Skeletal muscle tissue (tissue), 4 donors: Measurements from ENCODE around the gene GHRL. TPM values are rescaled to one million over a fixed set of nuclear protein-coding genes. Genes with fewer than 3 reads are reported as not detected.

Experiments
- H3K27ac ChIP-seq: one replicate; pipeline ENCODE4 v1.7.0; 2013; ENCODE audit warnings: mild to moderate bottlenecking, low read depth, low read length, inconsistent platforms
- H3K27me3 ChIP-seq, 3 donors: one replicate each; pipeline ENCODE4 v1.7.0; 2013; ENCODE audit warnings: low read length in 3 of 3; ENCODE audit not compliant: control insufficient read depth in 3 of 3, insufficient read depth in 3 of 3
- H3K36me3 ChIP-seq, 3 donors: one replicate each; pipeline ENCODE4 v1.7.0; 2013; ENCODE audit warnings: low read length in 3 of 3; ENCODE audit not compliant: control insufficient read depth in 3 of 3, insufficient read depth in 3 of 3
- H3K4me1 ChIP-seq, 3 donors: one replicate each; pipeline ENCODE4 v1.7.0; 2013; ENCODE audit warnings: low read length in 3 of 3, mild to moderate bottlenecking in 3 of 3; ENCODE audit not compliant: control insufficient read depth in 3 of 3, insufficient read depth in 3 of 3
- H3K4me3 ChIP-seq, 3 donors: one replicate each; pipeline ENCODE4 v1.7.0; 2013; ENCODE audit warnings: low read length in 3 of 3
- H3K9ac ChIP-seq, 3 donors: one replicate each; pipeline ENCODE4 v1.7.0; 2013; ENCODE audit warnings: low read length in 3 of 3, mild to moderate bottlenecking in 3 of 3, moderate library complexity in 2 of 3, low read depth in 1 of 3
- H3K9me3 ChIP-seq, 3 donors: one replicate each; pipeline ENCODE4 v1.7.0; 2013; ENCODE audit warnings: low read length in 3 of 3; ENCODE audit not compliant: control insufficient read depth in 3 of 3
- total RNA-seq: library from RNA; depleted of rRNA; stranded (reverse); fragments of >200 nt; gene quantifications from one replicate; pipeline ENCODE4 v1.2.3, GENCODE V29; 2014
- donor health status: Osteomylitis.

GHRL gene, protein sequence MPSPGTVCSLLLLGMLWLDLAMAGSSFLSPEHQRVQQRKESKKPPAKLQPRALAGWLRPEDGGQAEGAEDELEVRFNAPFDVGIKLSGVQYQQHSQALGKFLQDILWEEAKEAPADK
- total RNA-seq, result 0.52 TPM

DNA sequence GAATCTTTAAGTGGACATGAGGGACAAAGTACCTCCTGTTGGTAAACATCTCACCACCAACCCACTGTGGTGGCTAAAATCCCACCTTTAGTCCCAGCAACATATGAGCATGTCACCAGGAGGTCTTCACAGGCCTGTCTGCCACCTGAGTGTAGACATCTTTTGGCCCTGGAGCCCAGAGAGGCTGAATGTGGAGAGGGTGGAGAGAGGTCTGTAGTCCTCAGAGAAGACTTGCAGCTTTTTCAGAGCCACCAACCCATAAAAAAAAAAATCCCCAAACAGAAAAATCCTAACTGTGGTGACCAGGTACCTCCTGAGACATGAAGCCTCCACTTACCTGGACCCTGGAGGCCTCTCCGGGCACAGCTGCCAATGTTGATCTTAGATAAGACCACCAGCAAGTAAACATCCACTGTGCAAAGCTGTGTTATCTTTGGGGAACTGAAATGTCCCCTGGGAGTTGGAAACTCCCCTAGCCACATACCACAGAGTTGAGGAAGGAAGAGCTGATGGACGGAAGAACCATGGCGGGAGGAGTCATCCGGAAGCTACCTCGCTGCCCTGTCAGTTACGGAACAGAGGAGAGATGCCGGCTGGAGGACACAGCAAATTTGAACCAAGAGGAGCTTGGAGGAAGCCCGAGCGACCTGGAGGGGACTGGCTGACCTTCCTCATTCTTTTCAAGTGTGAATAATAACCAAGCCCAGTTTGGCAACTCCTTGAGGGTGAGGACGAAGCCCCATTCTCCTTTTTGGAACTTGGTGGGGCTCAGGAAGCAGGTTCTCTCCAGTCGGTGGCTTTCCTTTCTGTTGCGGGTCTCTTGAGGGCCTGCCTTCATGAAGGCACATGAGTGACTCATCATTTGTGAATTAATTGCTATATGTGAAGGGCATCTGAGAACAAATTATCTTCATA is at the start of gene GHRL:
GHRL (minus strand) TSS at position 443 of the 915 bp plus-strand sequence. CDS start 2,767 bp downstream, outside the sequence.
- Histone ChIP-seq H3K36me3 (peaks cover 15 to 22% (median 18%) of the 10 kb centered on the region in 3 donors), H3K9ac (no peak within 1 kb of the TSS), H3K4me1 (peaks cover 0 to 9% (median 0%) of the 10 kb centered on the region in 3 donors), H3K27me3 (no peaks in the 10 kb centered on the region), H3K27ac (no peak within 1 kb of the TSS), H3K9me3 (no peaks in the 10 kb centered on the region), H3K4me3 (no peak within 1 kb of the TSS)

DNA sequence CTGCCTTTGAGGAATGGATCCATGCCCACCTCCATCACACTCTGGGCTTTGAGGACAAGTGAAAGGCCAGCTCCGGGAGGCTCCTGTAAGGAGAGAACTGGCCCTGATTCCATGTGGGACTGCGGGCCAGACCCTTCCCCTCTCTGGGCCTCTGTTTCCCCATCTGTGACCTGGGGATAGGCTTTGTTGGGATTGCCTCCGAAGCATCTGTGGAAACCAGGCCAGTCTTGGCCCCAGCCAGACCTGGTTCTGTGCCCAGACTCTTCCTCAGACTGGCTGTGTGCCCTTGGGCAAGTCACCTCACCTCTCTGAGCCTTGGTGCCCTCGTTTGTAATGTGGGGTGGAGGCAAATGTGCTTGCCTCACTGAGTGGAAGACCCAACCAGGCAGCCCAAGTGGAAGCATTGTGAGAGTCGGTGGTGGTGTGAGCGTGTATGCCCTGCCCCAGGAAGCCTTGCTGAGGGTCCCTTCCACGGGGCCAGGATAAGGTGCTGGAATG is 49.2 kb upstream of the GHRL start:
- no peaks in the 10 kb centered on the region for H3K9me3 ChIP-seq
- H3K4me3 ChIP-seq, result no peak overlapping the region
- no peak overlapping the region for H3K27ac ChIP-seq
- no peak overlapping the region for H3K9ac ChIP-seq
- H3K36me3 ChIP-seq, result peaks cover 6 to 26% (median 13%) of the 10 kb centered on the region in 3 donors
- H3K4me1 ChIP-seq, result peaks cover 6 to 14% (median 10%) of the 10 kb centered on the region in 3 donors
- H3K27me3 ChIP-seq, result no peaks in the 10 kb centered on the region

DNA sequence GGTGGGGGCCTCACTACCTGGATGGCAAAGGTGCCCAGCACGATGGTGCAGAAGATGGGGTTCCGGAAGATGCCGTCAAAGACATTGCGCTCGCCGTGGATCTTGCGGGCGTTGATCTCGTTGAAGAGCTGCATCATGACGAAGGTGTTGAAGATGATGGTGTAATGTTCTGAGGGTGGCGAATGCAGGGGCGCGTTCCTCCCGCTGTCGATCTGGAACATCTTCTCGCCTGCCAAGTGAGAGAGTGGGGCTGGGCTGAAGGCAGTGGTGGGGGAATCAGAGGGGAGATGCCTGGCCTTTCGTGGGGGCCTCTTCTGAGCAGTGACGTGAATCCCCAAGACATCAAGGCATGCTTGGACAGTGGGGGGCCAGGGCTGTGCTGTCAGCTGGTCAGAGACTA is 47.7 kb upstream of the GHRL start:
- Histone ChIP-seq H3K9me3 (no peaks in the 10 kb centered on the region), H3K27ac (no peak overlapping the region), H3K4me3 (no peak overlapping the region), H3K9ac (no peak overlapping the region), H3K36me3 (peaks cover 6 to 34% (median 13%) of the 10 kb centered on the region in 3 donors), H3K27me3 (no peaks in the 10 kb centered on the region), H3K4me1 (peaks cover 11 to 17% (median 13%) of the 10 kb centered on the region in 3 donors)

GRCh38 chr3:10340046-10340445 is 47.3 kb upstream of the GHRL start:
- H3K27ac ChIP-seq, result no peak overlapping the region
- H3K36me3 ChIP-seq, result peaks cover 6 to 38% (median 13%) of the 10 kb centered on the region in 3 donors
- H3K4me3 ChIP-seq, result no peak overlapping the region
- peaks cover 15 to 21% (median 18%) of the 10 kb centered on the region in 3 donors for H3K4me1 ChIP-seq
- no peaks in the 10 kb centered on the region for H3K27me3 ChIP-seq
- no peak overlapping the region for H3K9ac ChIP-seq
- no peaks in the 10 kb centered on the region for H3K9me3 ChIP-seq

- no peaks in the 10 kb centered on the region for H3K9me3 ChIP-seq
- H3K4me1 ChIP-seq, result peaks cover 21 to 27% (median 22%) of the 10 kb centered on the region in 3 donors
- H3K27me3 ChIP-seq, result no peaks in the 10 kb centered on the region
Observed at GRCh38 chr3:10339376-10339955, 46.7 kb upstream of the GHRL start.

DNA sequence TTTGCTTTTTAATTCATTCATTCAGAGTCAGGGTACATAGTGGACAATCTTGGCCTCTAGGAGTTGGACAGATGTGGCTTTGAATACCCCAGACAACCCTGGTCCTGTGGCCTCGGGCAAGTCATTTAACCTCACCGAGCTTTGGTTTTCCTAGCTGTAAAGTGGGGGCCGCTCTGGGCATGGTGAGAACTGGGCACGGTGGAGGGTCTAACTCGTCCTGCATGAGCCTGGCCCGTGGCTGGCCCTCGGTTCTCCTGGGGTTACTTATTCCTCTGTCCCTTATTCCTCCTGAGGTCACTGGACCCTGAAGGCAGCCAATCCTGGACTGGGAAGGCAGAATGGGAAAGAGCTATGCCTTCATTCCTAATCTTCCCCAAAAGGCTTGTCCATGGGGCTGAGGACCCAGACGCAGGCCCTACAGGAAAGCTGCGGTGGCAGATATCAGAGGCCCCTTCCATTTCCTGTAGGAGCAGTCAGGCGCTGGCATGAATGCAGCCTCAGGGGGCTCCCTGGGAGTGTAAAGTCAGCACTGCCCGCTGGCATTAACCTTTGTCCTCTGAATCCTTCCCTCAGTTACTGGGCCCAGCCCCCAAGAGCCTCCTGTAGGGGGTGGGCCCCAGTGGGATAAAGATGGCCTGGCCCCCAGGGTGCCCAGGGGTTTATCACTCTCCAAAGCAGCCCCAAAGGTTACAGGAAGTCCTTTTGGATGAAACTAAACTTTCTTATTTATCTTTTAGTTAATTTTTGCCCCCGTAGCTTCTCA is 46.0 kb upstream of the GHRL start:
- no peaks in the 10 kb centered on the region for H3K9me3 ChIP-seq
- no peak overlapping the region for H3K4me3 ChIP-seq
- no peak overlapping the region for H3K27ac ChIP-seq
- peaks cover 6 to 38% (median 13%) of the 10 kb centered on the region in 3 donors for H3K36me3 ChIP-seq
- H3K9ac ChIP-seq, result no peak overlapping the region
- H3K27me3 ChIP-seq, result no peaks in the 10 kb centered on the region
- peaks cover 28 to 31% (median 29%) of the 10 kb centered on the region in 3 donors for H3K4me1 ChIP-seq

More at GRCh38 chr3:10339376-10339955, 46.7 kb upstream of the GHRL start:
- Histone ChIP-seq H3K27ac (no peak overlapping the region), H3K36me3 (peaks cover 6 to 38% (median 13%) of the 10 kb centered on the region in 3 donors), H3K4me3 (no peak overlapping the region), H3K9ac (no peak overlapping the region)

GRCh38 chr3:10338164-10338470 is 45.4 kb upstream of the GHRL start:
- peaks cover 6 to 38% (median 13%) of the 10 kb centered on the region in 3 donors for H3K36me3 ChIP-seq
- H3K9ac ChIP-seq, result no peak overlapping the region
- H3K4me3 ChIP-seq, result no peak overlapping the region
- no peaks in the 10 kb centered on the region for H3K27me3 ChIP-seq
- H3K27ac ChIP-seq, result no peak overlapping the region
- H3K9me3 ChIP-seq, result no peaks in the 10 kb centered on the region
- peaks cover 31 to 37% (median 33%) of the 10 kb centered on the region in 3 donors for H3K4me1 ChIP-seq

DNA sequence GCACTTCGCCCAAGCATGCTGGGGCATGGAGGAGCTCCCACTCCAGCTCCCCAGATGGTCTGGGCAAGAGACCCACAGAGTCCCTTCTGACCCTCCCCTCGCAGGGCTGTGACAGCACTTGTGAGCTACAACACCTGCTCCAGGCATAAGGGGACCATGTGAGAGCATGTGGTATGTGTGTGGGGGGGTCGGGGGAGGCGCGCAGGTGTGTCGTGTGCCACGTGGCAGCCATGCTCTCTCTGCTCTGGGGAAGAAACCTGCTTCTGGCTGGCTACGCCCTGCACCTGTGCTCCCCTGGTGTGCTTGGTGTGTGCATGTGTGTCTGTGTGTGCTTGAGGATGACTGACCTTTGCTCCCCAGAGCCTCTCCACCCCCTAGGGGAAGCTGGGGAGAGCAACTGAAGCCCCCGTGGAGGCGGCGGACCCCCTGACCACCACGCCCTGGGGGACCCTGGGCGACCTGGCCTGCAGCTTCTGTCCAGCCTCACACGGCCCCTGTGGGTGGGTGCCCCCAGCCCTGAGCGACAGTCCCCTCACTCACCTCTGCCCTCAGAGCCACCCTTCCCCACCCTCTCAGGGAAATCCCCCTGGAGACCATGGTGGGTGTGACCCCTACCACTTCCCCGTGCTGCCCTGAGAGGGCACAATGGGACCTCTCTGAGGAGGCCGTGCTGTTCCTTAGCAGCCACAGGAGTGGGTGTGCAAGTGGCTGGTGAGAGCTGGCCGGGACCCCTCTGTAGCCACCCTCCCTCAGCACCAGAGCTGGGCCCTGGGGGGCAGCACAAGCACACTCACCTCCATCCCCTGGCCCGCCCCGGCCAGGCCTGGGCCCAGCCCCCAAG is 44.8 kb upstream of the GHRL start:
- no peaks in the 10 kb centered on the region for H3K9me3 ChIP-seq
- peaks cover 4 to 42% (median 13%) of the 10 kb centered on the region in 3 donors for H3K36me3 ChIP-seq
- no peak overlapping the region for H3K27ac ChIP-seq
- no peak overlapping the region for H3K9ac ChIP-seq
- H3K4me3 ChIP-seq, result no peak overlapping the region
- H3K27me3 ChIP-seq, result no peaks in the 10 kb centered on the region
- peaks cover 31 to 37% (median 33%) of the 10 kb centered on the region in 3 donors for H3K4me1 ChIP-seq

DNA sequence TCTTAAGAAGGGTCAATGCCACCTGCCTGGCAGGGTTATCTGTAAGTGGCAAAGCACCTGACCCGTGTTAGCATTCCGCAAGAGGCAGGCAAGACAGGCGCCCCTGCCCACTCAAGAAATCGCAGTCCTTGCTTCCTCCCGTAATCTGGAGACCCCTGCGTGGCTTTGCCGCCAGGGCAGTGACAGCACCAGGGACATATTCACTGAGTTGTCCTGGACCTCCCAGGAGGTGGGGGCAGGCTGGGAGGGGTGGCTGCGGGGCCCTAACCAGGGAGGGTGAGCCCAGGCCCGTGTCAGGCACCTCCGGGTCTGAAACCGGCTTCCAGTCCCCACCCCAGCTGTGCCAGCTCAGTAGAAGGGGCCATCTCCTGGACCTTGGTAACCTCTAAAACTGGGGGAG is 44.0 kb upstream of the GHRL start:
- no peak overlapping the region for H3K9ac ChIP-seq
- H3K36me3 ChIP-seq, result peaks cover 2 to 41% (median 17%) of the 10 kb centered on the region in 3 donors
- H3K27me3 ChIP-seq, result no peaks in the 10 kb centered on the region
- no peaks in the 10 kb centered on the region for H3K9me3 ChIP-seq
- H3K27ac ChIP-seq, result no peak overlapping the region
- H3K4me1 ChIP-seq, result peaks cover 27 to 32% (median 28%) of the 10 kb centered on the region in 3 donors
- H3K4me3 ChIP-seq, result no peak overlapping the region
